SK-N-SH (cell line): ENCODE measurements around the gene BAD. TPM values are rescaled to one million over a fixed set of nuclear protein-coding genes. Genes with fewer than 3 reads are reported as not detected.
"Not testable (repeated sequence)": the region's sequence is repeated elsewhere in the genome, so short reads cannot be mapped to it uniquely, and the experiment has no call there.

ENCODE experiments used
- CTCF ChIA-PET: fragments of 300-600, 350-600 bp; formaldehyde crosslinking; extraction: SDS; loops from one replicate; lab custom pipeline; 2021; lab: Yijun Ruan, JAX
- POLR2A ChIA-PET: fragments of 350-600 bp; sonication (Branson Sonifier 250); formaldehyde crosslinking; extraction: SDS; loops from one replicate; lab custom pipeline; 2020; ENCODE audit warnings: antibody characterized with exemption, inconsistent platforms; lab: Yijun Ruan, JAX
- DNase-seq: peaks from one replicate; pipeline ENCODE4 v3.0.0; 2012
- H2AFZ ChIP-seq: fragments of 200-600 bp; sonication (generic); 2 replicates; pipeline ENCODE4 v1.8.1; 2016; ENCODE audit warnings: antibody characterized with exemption, mild to moderate bottlenecking, low read depth
- H3F3A ChIP-seq: fragments of 200-600 bp; sonication (generic); replicated peaks from 2 replicates; pipeline ENCODE3; 2016; ENCODE audit warnings: antibody characterized with exemption, mild to moderate bottlenecking; ENCODE audit not compliant: insufficient read depth
- H3K27ac ChIP-seq, 2 experiments: fragments of 200-500 bp in 1 of 2; fragments of 200-600 bp in 1 of 2; sonication (Bioruptor generic) in 1 of 2; sonication (generic), shearing (Covaris generic) in 1 of 2; 2 replicates each; pipeline versions ENCODE4 v1.5.1 to v1.6.1; 2014 to 2016; ENCODE audit warnings: low read depth in 2 of 2, inconsistent platforms in 1 of 2, low read length in 1 of 2, mild to moderate bottlenecking in 1 of 2, mixed read lengths in 1 of 2
- H3K27me3 ChIP-seq: fragments of 200-600 bp; sonication (generic), shearing (Covaris generic); 2 replicates; pipeline ENCODE4 v1.6.1; 2016; ENCODE audit warnings: mixed run types; ENCODE audit not compliant: insufficient read depth
- H3K36me3 ChIP-seq, 2 experiments: fragments of 200-500 bp in 1 of 2; fragments of 200-600 bp in 1 of 2; sonication (Bioruptor generic) in 1 of 2; sonication (generic) in 1 of 2; replicated peaks in 1 of 2; 2 replicates each; pipeline versions ENCODE3 to v1.5.1; 2014 to 2016; ENCODE audit warnings: low read length in 1 of 2, mild to moderate bottlenecking in 1 of 2; ENCODE audit not compliant: insufficient read depth in 2 of 2, control insufficient read depth in 1 of 2
- H3K4me1 ChIP-seq, 2 experiments: fragments of 200-500 bp in 1 of 2; fragments of 200-600 bp in 1 of 2; sonication (Bioruptor generic) in 1 of 2; sonication (generic), shearing (Covaris generic) in 1 of 2; 2 replicates each; pipeline versions ENCODE4 v1.5.1 to v1.6.1; 2014 to 2016; ENCODE audit warnings: low read depth in 1 of 2, low read length in 1 of 2, mixed run types in 1 of 2; ENCODE audit not compliant: insufficient read depth in 2 of 2, control insufficient read depth in 1 of 2
- H3K4me2 ChIP-seq: fragments of 200-600 bp; sonication (generic), shearing (Covaris generic); 2 replicates; pipeline ENCODE4 v1.6.1; 2017; ENCODE audit warnings: mixed run types
- H3K4me3 ChIP-seq, 2 experiments: fragments of 200-500 bp in 1 of 2; fragments of 200-600 bp in 1 of 2; sonication (Bioruptor generic) in 1 of 2; sonication (generic), shearing (Covaris generic) in 1 of 2; 2 replicates each; pipeline versions ENCODE4 v1.5.1 to v1.8.1; 2014 to 2016; ENCODE audit warnings: low read depth in 2 of 2, inconsistent platforms in 1 of 2, low read length in 1 of 2, mild to moderate bottlenecking in 1 of 2, mixed read lengths in 1 of 2, moderate library complexity in 1 of 2
- H3K79me2 ChIP-seq: fragments of 200-600 bp; sonication (generic); 2 replicates; pipeline ENCODE4 v1.8.1; 2017; ENCODE audit warnings: mild to moderate bottlenecking; ENCODE audit not compliant: insufficient read depth
- H3K9ac ChIP-seq: fragments of 200-600 bp; sonication (generic); 2 replicates; pipeline ENCODE4 v1.6.1; 2017; ENCODE audit warnings: mixed run types
- H3K9me2 ChIP-seq: fragments of 200-600 bp; sonication (generic); 2 replicates; pipeline ENCODE4 v1.6.1; 2017; ENCODE audit warnings: mixed run types
- H3K9me3 ChIP-seq: fragments of 200-600 bp; sonication (generic); 2 replicates; pipeline ENCODE4 v1.6.1; 2017; ENCODE audit warnings: mixed run types, mild to moderate bottlenecking, moderate library complexity
- H4K20me1 ChIP-seq: fragments of 200-600 bp; sonication (generic); 2 replicates; pipeline ENCODE4 v1.6.1; 2017; ENCODE audit warnings: mild to moderate bottlenecking, mixed run types; ENCODE audit not compliant: insufficient read depth
- CHD2 ChIP-seq: fragments of 150-350 bp; IDR thresholded peaks from 2 replicates; pipeline ENCODE4 v1.6.1; 2018; ENCODE audit warnings: low read length; ENCODE audit not compliant: partially characterized antibody
- CTCF ChIP-seq: fragments of 200-600 bp; sonication (generic); IDR thresholded peaks from 2 replicates; pipeline ENCODE4 v1.6.1; 2017; ENCODE audit warnings: antibody characterized with exemption, mild to moderate bottlenecking, moderate library complexity
- EZH2phosphoT487 ChIP-seq: fragments of 200-600 bp; sonication (generic); IDR thresholded peaks from 2 replicates; pipeline ENCODE4 v1.6.1; 2017; ENCODE audit warnings: low read depth, mixed run types, mild to moderate bottlenecking, antibody characterized with exemption, moderate library complexity, borderline replicate concordance
- FOXM1 ChIP-seq: IDR thresholded peaks from 2 replicates; pipeline ENCODE4 v1.4.0; 2012; ENCODE audit warnings: low read depth, mild to moderate bottlenecking
- IRF3 ChIP-seq: fragments of 150-350 bp; IDR thresholded peaks from 2 replicates; pipeline ENCODE4 v1.6.1; 2016; ENCODE audit warnings: mild to moderate bottlenecking, low read depth, low read length
- RCOR1 ChIP-seq: fragments of 150-350 bp; IDR thresholded peaks from 2 replicates; pipeline ENCODE4 v1.6.1; 2017; ENCODE audit warnings: antibody characterized with exemption, low read length
- REST ChIP-seq: IDR thresholded peaks from 2 replicates; pipeline ENCODE4 v1.6.1; 2012; ENCODE audit warnings: mild to moderate bottlenecking, low read depth, low read length, moderate library complexity
- SMC3 ChIP-seq: IDR thresholded peaks from 2 replicates; pipeline ENCODE4 v1.6.1; 2012; ENCODE audit warnings: low read depth, low read length, improper control_type of control experiment
- TEAD4 ChIP-seq: IDR thresholded peaks from 2 replicates; pipeline ENCODE4 v1.4.0; 2012; ENCODE audit warnings: mild to moderate bottlenecking, borderline replicate concordance; ENCODE audit not compliant: insufficient read depth
- USF2 ChIP-seq: fragments of 150-350 bp; IDR thresholded peaks from 2 replicates; pipeline ENCODE4 v1.6.1; 2017; ENCODE audit warnings: antibody characterized with exemption, low read length, low read depth, borderline replicate concordance
- ZBTB33 ChIP-seq: IDR thresholded peaks from 2 replicates; pipeline ENCODE4 v1.4.0; 2012; ENCODE audit warnings: low read depth, borderline replicate concordance
- WGBS: methylation state at CpG from one replicate; pipeline ENCODE4 v1.1.6; 2017; ENCODE audit warnings: low lambda C conversion rate; 5-methylcytosine and 5-hydroxymethylcytosine counted together
- polyA plus RNA-seq, 3 experiments: library from polyadenylated mRNA; depleted of rRNA; stranded (reverse); fragments of >200 nt; gene quantifications; 2 replicates each; pipeline ENCODE4 v1.2.3, GENCODE V29; 2012

Gene BAD
- polyA plus RNA-seq, 1 of the 3 experiments (the other 2 are of a cell fraction) = 80.9 TPM

GRCh38 chr11:64324692-64325469, 40.4 kb upstream of the BAD start:
- H3K27me3 ChIP-seq = no peaks in the 10 kb centered on the region
- peaks cover 9% of the 10 kb centered on the region; the same call in 1 of the 2 replicates for H3K79me2 ChIP-seq
- no peaks in the 10 kb centered on the region for H3K9me3 ChIP-seq
- H3K4me3 ChIP-seq = no peak overlapping the region
- DNase-seq = no peak
- H4K20me1 ChIP-seq = no peaks in the 10 kb centered on the region
- ChIA-PET CTCF (interaction anchor here (0.9 to 1.3 kb wide), 5 partner anchors 15 to 123 kb away, joined by 3 to 5 read pairs (median 3); partner anchors contain the start of gene CCDC88B), POLR2A (interaction anchor here (0.7 kb wide), 1 partner anchor 285 kb away, joined by 3 read pairs; no protein-coding TSS in a partner anchor)
- H3F3A ChIP-seq = peaks cover 10% of the 10 kb centered on the region
- H3K4me2 ChIP-seq = no peak overlapping the region
- 93% methylated on average over 11 of the region's 11 CpGs for WGBS
- peaks cover 0 to 10% of the 10 kb centered on the region in 2 experiments for H3K36me3 ChIP-seq
- H2AFZ ChIP-seq = no peak overlapping the region
- H3K27ac ChIP-seq = no peak overlapping the region
- no peaks in the 10 kb centered on the region; a peak in 1 of 4 replicates for H3K4me1 ChIP-seq
- H3K9me2 ChIP-seq = no peaks in the 10 kb centered on the region
- no peak overlapping the region for H3K9ac ChIP-seq
- TF ChIP-seq CHD2 = no peak
- no peak for TF ChIP-seq SMC3
- no peak for TF ChIP-seq REST
- TF ChIP-seq FOXM1 = no peak
- TF ChIP-seq IRF3 = no peak
- TF ChIP-seq ZBTB33 = no peak
- TF ChIP-seq CTCF = no peak
- no peak for TF ChIP-seq USF2
- TF ChIP-seq TEAD4 = no peak
- no peak for TF ChIP-seq RCOR1
- no peak for TF ChIP-seq EZH2phosphoT487
- TF ChIP-seq, all 33 proteins: peak for 0

- 100% methylated on average over 2 of the region's 4 CpGs for WGBS
- CTCF ChIA-PET = interaction anchor here (0.9 to 1.3 kb wide), 5 partner anchors 8 to 124 kb away, joined by 3 to 5 read pairs (median 3); no protein-coding TSS in a partner anchor
- not testable (repeated sequence) for H3K4me3 ChIP-seq
Measured at GRCh38 chr11:64323984-64324383, 39.5 kb upstream of the BAD start.

More at GRCh38 chr11:64323984-64324383, 39.5 kb upstream of the BAD start:
- H3K9ac ChIP-seq, H4K20me1 ChIP-seq, H3K27ac ChIP-seq, H3K4me1 ChIP-seq, DNase-seq, H3F3A ChIP-seq, H3K9me3 ChIP-seq, H2AFZ ChIP-seq, H3K27me3 ChIP-seq, H3K36me3 ChIP-seq, H3K4me2 ChIP-seq, H3K9me2 ChIP-seq: not testable (repeated sequence)
- peaks cover 16% of the 10 kb centered on the region; the same call in 1 of the 2 replicates for H3K79me2 ChIP-seq
- POLR2A ChIA-PET = interaction anchor here (1.5 kb wide), 1 partner anchor 19 kb away, joined by 4 read pairs; the partner anchor contains the start of gene ESRRA
